ENCODE results near the gene TENM4. TPM values are rescaled to one million over a fixed set of nuclear protein-coding genes. Genes with fewer than 3 reads are reported as not detected.

Gene TENM4
- polyA plus RNA-seq, 4 donors = 19.1 to 29.5 (median 22.3) TPM

DNA sequence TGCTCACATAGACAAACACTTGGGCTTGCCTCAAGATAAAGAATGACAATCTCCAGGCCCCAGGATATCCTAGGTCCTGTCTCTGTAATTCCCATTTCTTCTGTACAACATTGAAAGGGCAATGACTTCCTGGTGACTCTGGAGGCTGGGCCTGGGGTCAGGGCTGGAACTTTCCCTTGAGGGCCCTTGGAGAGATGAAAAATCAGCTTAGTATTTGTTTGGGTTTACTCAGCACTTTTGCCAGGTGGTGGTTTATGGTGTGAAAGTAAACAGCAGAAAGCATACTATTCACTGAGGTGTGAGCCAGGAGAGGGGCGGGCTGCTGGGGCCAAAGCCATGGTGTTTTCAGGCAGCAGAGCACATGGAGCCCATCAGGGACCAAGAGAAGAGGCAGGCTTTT is 651.5 kb downstream of the TENM4 start:
- DNase-seq (ENCODE audit: low read depth in 4 of 4, low spot score in 2 of 4) = no peak

- DNase-seq (ENCODE audit: low read depth in 4 of 4, low spot score in 2 of 4) = no peak
Observed at GRCh38 chr11:78788533-78788932, 652.3 kb downstream of the TENM4 start.

DNA sequence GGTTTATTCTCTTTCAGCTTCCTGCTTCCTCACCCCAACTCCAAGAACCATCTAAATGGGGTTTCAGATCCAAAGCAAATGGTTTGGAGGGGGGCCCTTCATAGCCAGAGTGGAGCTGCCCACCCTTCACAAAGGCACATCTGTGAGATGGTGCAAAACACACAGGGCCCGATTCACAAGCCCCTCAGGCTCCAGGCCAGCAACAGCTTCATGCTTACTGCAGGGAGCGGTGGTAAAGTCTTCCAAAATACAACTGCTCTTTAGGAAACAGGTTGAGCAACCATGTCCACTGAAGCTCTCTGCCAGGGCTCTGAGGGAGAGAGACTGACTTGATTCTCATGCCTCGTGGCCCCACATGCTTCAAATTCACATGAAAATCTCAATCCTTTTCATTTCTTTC is 653.1 kb downstream of the TENM4 start:
- no peak for DNase-seq (ENCODE audit: low read depth in 4 of 4, low spot score in 2 of 4)

GRCh38 chr11:78786746-78787145 is 654.1 kb downstream of the TENM4 start:
- DNase-seq (ENCODE audit: low read depth in 4 of 4, low spot score in 2 of 4) = no peak

GRCh38 chr11:78786086-78786485 is 654.7 kb downstream of the TENM4 start:
- no peak for DNase-seq (ENCODE audit: low read depth in 4 of 4, low spot score in 2 of 4)

GRCh38 chr11:78784321-78785061 is 656.3 kb downstream of the TENM4 start:
- DNase-seq (ENCODE audit: low read depth in 4 of 4, low spot score in 2 of 4) = no peak

- DNase-seq (ENCODE audit: low read depth in 4 of 4, low spot score in 2 of 4) = no peak
Observed at GRCh38 chr11:78783846-78784245, 657.0 kb downstream of the TENM4 start.

DNA sequence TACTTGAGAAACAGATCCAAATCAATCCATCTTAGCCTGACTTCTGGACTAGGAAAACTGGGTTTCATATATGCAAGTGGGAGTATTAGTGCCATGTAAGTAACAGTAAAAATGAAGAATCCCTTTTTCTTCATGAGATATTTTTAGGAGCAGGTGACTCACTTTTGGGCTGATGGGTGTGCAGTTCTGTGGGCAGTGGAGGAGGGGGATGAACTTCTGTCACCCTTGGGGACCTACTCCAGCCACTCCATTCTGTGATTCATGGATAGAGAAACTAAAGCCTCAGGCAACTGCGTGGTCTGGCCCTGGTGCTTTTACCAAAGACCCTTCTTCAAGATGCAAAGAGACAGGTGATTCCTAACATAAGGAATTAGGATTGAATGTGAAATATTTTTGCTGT is 657.5 kb downstream of the TENM4 start:
- no peak for DNase-seq (ENCODE audit: low read depth in 4 of 4, low spot score in 2 of 4)

DNA sequence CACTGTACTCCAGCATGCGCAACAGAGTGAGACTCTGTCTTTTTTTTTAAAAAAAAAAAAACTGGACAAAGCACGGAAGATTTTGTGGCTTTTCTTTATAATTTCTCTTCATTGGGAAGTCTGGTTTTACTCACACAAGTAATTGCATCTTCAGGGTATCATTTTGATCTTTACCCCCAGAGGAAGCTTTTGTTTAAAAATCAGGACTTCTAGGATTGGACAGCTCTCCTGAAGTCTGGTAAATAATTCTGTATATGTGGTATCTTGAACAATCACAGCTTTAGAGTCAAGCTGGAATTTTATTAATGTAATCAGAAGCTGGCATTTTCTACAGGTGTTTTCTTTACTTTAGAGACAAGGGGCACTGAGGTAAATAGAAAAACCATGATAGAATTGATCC is 658.1 kb downstream of the TENM4 start:
- no peak for DNase-seq (ENCODE audit: low read depth in 4 of 4, low spot score in 2 of 4)

GRCh38 chr11:78780889-78781288 is 659.9 kb downstream of the TENM4 start:
- no peak for DNase-seq (ENCODE audit: low read depth in 4 of 4, low spot score in 2 of 4)

- no peak for DNase-seq (ENCODE audit: low read depth in 4 of 4, low spot score in 2 of 4)
Observed at GRCh38 chr11:78773492-78773891, 667.3 kb downstream of the TENM4 start.

DNA sequence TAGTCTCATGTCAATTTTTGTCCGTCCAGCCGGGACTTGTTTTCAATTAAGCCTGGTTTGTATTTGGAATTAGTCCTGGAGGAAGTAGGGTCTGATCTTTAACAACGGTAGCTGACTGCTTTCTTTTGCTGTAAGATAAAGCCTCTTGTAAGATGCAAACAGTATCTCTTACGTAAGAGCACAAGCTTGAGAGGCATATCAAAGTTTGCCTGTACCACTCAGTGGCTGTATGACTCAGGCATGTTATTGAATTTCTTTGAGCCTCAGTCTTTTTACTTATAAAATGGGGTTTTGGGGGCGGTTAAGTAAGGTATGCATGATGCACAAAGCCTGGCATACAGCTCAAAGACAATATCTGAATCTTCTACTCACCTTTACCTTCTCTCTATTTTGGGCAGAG is 667.8 kb downstream of the TENM4 start:
- no peak for DNase-seq (ENCODE audit: low read depth in 4 of 4, low spot score in 2 of 4)

DNA sequence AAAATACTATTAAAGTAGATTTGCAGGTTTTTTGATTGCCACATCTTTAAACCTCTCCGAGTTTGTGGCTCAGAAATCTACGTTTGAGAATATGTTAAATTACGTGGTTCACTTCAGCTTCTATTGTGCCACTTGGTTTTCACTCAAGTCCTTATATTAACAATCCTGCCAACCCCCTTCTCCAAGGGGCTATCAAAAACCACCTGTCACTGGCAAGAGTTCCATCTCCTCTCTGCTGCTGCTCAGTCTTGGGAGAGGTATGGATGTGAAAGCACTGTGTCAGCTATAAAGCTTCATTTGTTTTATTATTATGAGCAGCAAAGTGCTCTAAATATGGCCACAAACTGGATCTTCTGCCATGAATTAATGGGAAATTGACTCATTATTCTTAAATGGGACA is 668.6 kb downstream of the TENM4 start:
- DNase-seq (ENCODE audit: low read depth in 4 of 4, low spot score in 2 of 4) = no peak

DNA sequence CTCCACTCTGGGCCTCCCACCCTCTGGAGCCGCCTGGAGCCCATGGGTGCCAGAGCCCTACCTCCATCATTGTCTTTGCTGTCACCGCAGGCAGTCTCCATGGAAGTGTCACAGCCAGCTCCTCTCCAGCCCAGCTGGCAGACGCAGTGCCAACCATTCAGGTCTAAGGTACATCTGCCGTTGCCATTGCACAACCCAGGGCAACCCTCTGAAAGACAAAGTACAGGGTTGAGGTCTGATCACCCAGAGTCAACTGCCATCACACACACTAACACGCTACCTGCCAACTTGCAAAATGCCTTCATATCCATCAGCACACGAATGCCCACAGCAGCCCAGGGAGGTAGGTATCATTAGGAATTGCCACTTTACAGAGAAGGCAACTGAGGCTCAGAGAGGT is 669.9 kb downstream of the TENM4 start:
- DNase-seq (ENCODE audit: low read depth in 4 of 4, low spot score in 2 of 4) = no peak

DNA sequence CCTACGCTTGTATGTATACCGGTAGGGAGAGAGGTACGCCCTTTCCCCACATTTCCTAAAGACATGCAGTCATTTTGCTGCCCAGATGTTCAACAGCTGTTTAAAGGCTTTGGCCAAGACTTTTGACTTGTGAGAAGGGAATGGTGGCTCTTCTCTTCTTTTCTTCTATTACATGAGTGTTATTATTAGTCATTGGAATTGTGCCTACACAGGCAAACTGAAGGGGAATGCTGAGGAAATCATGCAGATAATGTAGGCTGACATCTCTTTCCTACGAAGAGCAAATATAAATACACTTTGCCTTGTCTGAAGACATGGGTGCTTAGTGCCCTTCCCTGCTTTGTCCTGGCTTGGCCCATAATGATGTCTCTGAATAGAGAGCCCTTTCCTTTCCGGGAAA is 671.9 kb downstream of the TENM4 start:
- DNase-seq (ENCODE audit: low read depth in 4 of 4, low spot score in 2 of 4) = no peak

GRCh38 chr11:78768345-78768744 is 672.5 kb downstream of the TENM4 start:
- DNase-seq (ENCODE audit: low read depth in 4 of 4, low spot score in 2 of 4) = no peak

GRCh38 chr11:78767027-78767932 is 673.5 kb downstream of the TENM4 start:
- DNase-seq (ENCODE audit: low read depth in 4 of 4, low spot score in 2 of 4) = no peak

DNA sequence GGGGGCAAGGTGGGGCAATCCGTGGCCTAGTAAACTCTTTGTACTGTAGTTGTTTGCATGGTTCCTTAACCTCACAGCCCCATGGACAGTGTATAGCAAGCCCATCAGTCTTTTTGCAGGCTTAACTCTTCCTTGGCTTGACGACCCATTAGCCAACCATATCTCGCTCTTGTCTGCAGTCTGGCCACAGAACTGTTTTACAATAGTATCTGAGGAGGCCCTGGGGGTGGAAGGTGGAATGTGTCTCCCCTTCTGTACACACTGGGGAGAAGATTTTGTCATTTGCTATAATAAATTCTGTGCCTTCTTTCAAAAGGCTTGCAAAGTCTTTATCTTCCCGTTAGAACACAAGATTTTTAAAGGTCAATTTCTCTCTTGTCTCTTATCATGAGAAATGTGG is 675.9 kb downstream of the TENM4 start:
- DNase-seq (ENCODE audit: low read depth in 4 of 4, low spot score in 2 of 4) = no peak

- DNase-seq (ENCODE audit: low read depth in 4 of 4, low spot score in 2 of 4) = no peak
Observed at GRCh38 chr11:78763664-78764063, 677.2 kb downstream of the TENM4 start.

GRCh38 chr11:78762105-78762504 is 678.7 kb downstream of the TENM4 start:
- DNase-seq (ENCODE audit: low read depth in 4 of 4, low spot score in 2 of 4) = no peak

- DNase-seq (ENCODE audit: low read depth in 4 of 4, low spot score in 2 of 4) = no peak
Observed at GRCh38 chr11:78759071-78759470, 681.8 kb downstream of the TENM4 start.

DNA sequence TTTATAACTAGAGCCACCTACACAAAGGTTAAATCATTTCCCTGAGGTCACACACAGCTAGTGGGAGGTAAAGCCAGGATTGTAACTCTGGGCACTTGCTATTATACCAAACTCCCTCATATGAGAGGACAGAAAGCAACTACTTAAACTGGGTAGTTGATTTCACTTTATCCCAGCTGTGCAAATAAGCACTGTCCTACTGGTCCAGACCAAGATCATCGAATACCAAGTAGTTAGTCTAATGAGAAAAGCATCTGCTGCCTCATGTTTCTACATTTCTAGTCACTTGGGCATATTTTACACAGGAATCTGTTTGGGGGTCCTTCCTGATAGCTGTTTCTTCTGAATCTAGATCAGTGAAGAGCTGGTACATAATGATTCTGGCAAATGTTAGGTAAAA is 687.5 kb downstream of the TENM4 start:
- DNase-seq (ENCODE audit: low read depth in 4 of 4, low spot score in 2 of 4) = no peak
